Neutrophil (primary cell): ENCODE results near the gene RNF2.

Experiments
- H3K27ac ChIP-seq: fragments of 200-600 bp; sonication (generic); 2 replicates; pipeline ENCODE4 v1.5.1; 2016; ENCODE audit warnings: mild to moderate bottlenecking, moderate library complexity
- H3K27me3 ChIP-seq: fragments of 200-600 bp; sonication (generic); 2 replicates; pipeline ENCODE4 v1.6.0; 2016; ENCODE audit warnings: mild to moderate bottlenecking
- H3K36me3 ChIP-seq: fragments of 200-600 bp; sonication (generic); 2 replicates; pipeline ENCODE4 v1.5.1; 2017
- H3K4me1 ChIP-seq, 2 experiments: fragments of 200-600 bp in 1 of 2; sonication (generic) in 1 of 2; 1 replicate in 1 of 2; 2 replicates in 1 of 2; pipeline versions ENCODE4 v1.5.1 to v1.6.1; 2013 to 2016; ENCODE audit warnings: low read depth in 1 of 2, low read length in 1 of 2, mild to moderate bottlenecking in 1 of 2, moderate library complexity in 1 of 2; ENCODE audit not compliant: control insufficient read depth in 1 of 2, insufficient read depth in 1 of 2
- H3K4me3 ChIP-seq, 2 experiments: fragments of 200-600 bp in 1 of 2; sonication (generic) in 1 of 2; 1 replicate in 1 of 2; 2 replicates in 1 of 2; pipeline ENCODE4 v1.5.1; 2013 to 2016; ENCODE audit warnings: low read depth in 1 of 2, low read length in 1 of 2, mild to moderate bottlenecking in 1 of 2, moderate library complexity in 1 of 2
- H3K9me3 ChIP-seq: fragments of 200-600 bp; sonication (generic); 2 replicates; pipeline ENCODE4 v1.5.1; 2016
- CTCF ChIP-seq: fragments of 200-600 bp; sonication (generic); IDR thresholded peaks from 2 replicates; pipeline ENCODE4 v1.5.1; 2016; ENCODE audit warnings: antibody characterized with exemption

Gene RNF2

GRCh38 chr1:185077374-185077773, 32.0 kb downstream of the RNF2 start:
- H3K27me3 ChIP-seq = no peaks in the 10 kb centered on the region
- no peak for TF ChIP-seq CTCF
- H3K36me3 ChIP-seq = no peaks in the 10 kb centered on the region

GRCh38 chr1:185080422-185080821, 35.1 kb downstream of the RNF2 start:
- TF ChIP-seq CTCF = no peak
- Histone ChIP-seq H3K4me1 (no peaks in the 10 kb centered on the region), H3K36me3 (no peaks in the 10 kb centered on the region), H3K27ac (no peak overlapping the region), H3K27me3 (no peaks in the 10 kb centered on the region), H3K4me3 (no peak overlapping the region), H3K9me3 (no peaks in the 10 kb centered on the region)

More at GRCh38 chr1:185077374-185077773, 32.0 kb downstream of the RNF2 start:
- Histone ChIP-seq H3K27ac (no peak overlapping the region), H3K4me3 (no peak overlapping the region), H3K9me3 (no peaks in the 10 kb centered on the region), H3K4me1 (no peaks in the 10 kb centered on the region)

GRCh38 chr1:185083818-185084217, 38.5 kb downstream of the RNF2 start:
- no peak overlapping the region for H3K27ac ChIP-seq
- TF ChIP-seq CTCF = no peak
- H3K27me3 ChIP-seq = no peaks in the 10 kb centered on the region
- peaks cover 2% of the 10 kb centered on the region for H3K36me3 ChIP-seq
- no peaks in the 10 kb centered on the region for H3K4me1 ChIP-seq
- H3K4me3 ChIP-seq = no peak overlapping the region
- H3K9me3 ChIP-seq = no peaks in the 10 kb centered on the region

- no peaks in the 10 kb centered on the region for H3K9me3 ChIP-seq
- no peak overlapping the region for H3K4me3 ChIP-seq
- H3K27me3 ChIP-seq = no peaks in the 10 kb centered on the region
- no peak overlapping the region for H3K27ac ChIP-seq
- H3K36me3 ChIP-seq = peaks cover 11% of the 10 kb centered on the region
- no peaks in the 10 kb centered on the region for H3K4me1 ChIP-seq
- TF ChIP-seq CTCF = no peak
Measured at GRCh38 chr1:185087101-185087500, 41.7 kb downstream of the RNF2 start.

- Histone ChIP-seq H3K36me3 (peaks cover 14% of the 10 kb centered on the region), H3K4me1 (no peaks in the 10 kb centered on the region), H3K9me3 (no peaks in the 10 kb centered on the region), H3K27me3 (no peaks in the 10 kb centered on the region), H3K4me3 (no peak overlapping the region), H3K27ac (no peak overlapping the region)
- no peak for TF ChIP-seq CTCF
Measured at GRCh38 chr1:185087746-185088145, 42.4 kb downstream of the RNF2 start.

- no peak for TF ChIP-seq CTCF
- Histone ChIP-seq H3K27me3 (no peaks in the 10 kb centered on the region), H3K4me3 (no peak overlapping the region), H3K9me3 (no peaks in the 10 kb centered on the region), H3K36me3 (peaks cover 38% of the 10 kb centered on the region), H3K4me1 (no peaks in the 10 kb centered on the region), H3K27ac (no peak overlapping the region)
Measured at GRCh38 chr1:185091480-185091879, 46.1 kb downstream of the RNF2 start.
